GM21619 (cell line): ENCODE measurements around the gene TRIM39.
A peak's percentile ranks its signal among the peaks of the same experiment; 100 is the strongest.
"Not testable (repeated sequence)": the region's sequence is repeated elsewhere in the genome, so short reads cannot be mapped to it uniquely, and the experiment has no call there.

Source experiments
- ATAC-seq: cut with Tn5 transposase; IDR thresholded peaks from one replicate; pipeline ENCODE4 v1.9.1; 2021; ENCODE audit not compliant: unreplicated experiment

TRIM39 gene

GRCh38 chr6:30326526-30327231 lies at the start of gene TRIM39:
TRIM39 (plus strand) TSS chr6:30326927; CDS start chr6:30329318, 2,391 bp downstream.
- peak; percentile 68 for ATAC-seq

GRCh38 chr6:30280988-30281387 lies 45.7 kb upstream of the TRIM39 start:
- not testable (repeated sequence) for ATAC-seq

GRCh38 chr6:30282522-30282921 lies 44.2 kb upstream of the TRIM39 start:
- ATAC-seq = no peak

GRCh38 chr6:30283761-30284160 lies 43.0 kb upstream of the TRIM39 start:
- ATAC-seq = no peak

- no peak for ATAC-seq
Measured at GRCh38 chr6:30287139-30287538, 39.6 kb upstream of the TRIM39 start.

- no peak for ATAC-seq
Measured at GRCh38 chr6:30295837-30296236, 30.9 kb upstream of the TRIM39 start.

GRCh38 chr6:30304002-30304401 lies 22.7 kb upstream of the TRIM39 start:
- ATAC-seq = no peak

GRCh38 chr6:30311101-30311500 lies 15.6 kb upstream of the TRIM39 start:
- no peak for ATAC-seq

GRCh38 chr6:30311671-30312070 lies 15.1 kb upstream of the TRIM39 start:
- ATAC-seq = no peak

GRCh38 chr6:30312266-30312665 lies 14.5 kb upstream of the TRIM39 start:
- ATAC-seq = no peak

GRCh38 chr6:30312676-30313321 lies 13.9 kb upstream of the TRIM39 start:
- ATAC-seq = no peak

- ATAC-seq = no peak
Measured at GRCh38 chr6:30315156-30315555, 11.6 kb upstream of the TRIM39 start.

- ATAC-seq = no peak
Measured at GRCh38 chr6:30317913-30318589, 8.7 kb upstream of the TRIM39 start.

GRCh38 chr6:30319146-30319835 lies 7.4 kb upstream of the TRIM39 start:
- ATAC-seq = no peak

GRCh38 chr6:30321692-30322388 lies 4.9 kb upstream of the TRIM39 start:
- ATAC-seq = no peak

GRCh38 chr6:30322527-30323501 lies 3.9 kb upstream of the TRIM39 start:
- ATAC-seq = no peak

- ATAC-seq = no peak
Measured at GRCh38 chr6:30323806-30324205, 2.9 kb upstream of the TRIM39 start.

- no peak for ATAC-seq
Measured at GRCh38 chr6:30325150-30325872, 1.4 kb upstream of the TRIM39 start.

GRCh38 chr6:30325873-30326525 lies 728 bp upstream of the TRIM39 start:
- peak; percentile 45 for ATAC-seq
